Measurements from ENCODE around the gene PEX5. TPM values are rescaled to one million over a fixed set of nuclear protein-coding genes. Genes with fewer than 3 reads are reported as not detected.
"Not testable (repeated sequence)": the region's sequence is repeated elsewhere in the genome, so short reads cannot be mapped to it uniquely, and the experiment has no call there.

Gene PEX5
- total RNA-seq, 2 experiments from 2014 or later: 26.0 to 27.9 TPM

DNA sequence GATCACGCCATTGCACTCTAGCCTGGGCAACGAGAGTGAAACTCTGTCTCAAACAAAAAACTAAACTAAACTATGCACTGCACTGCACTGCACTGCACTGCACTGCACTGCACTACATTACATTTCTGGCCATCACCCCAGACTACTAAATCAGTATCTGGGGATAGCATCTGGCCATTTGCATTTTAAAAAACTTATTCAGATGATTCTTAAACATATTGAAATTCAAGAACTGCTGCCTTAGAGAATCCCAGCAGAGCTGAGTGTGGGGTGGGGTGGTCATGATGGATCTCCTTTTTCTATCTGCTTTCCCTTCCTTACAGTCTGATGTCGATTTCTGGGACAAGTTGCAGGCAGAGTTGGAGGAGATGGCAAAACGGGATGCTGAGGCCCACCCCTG lies 13.6 kb downstream of the PEX5 start:
- DNase-seq: no peak
- Mint-ChIP-seq H3K4me3 (no peak overlapping the region), H3K36me3 (peaks cover 56% of the 10 kb centered on the region), H3K27me3 (no peaks in the 10 kb centered on the region), H3K4me1 (ENCODE audit: low read depth) (no peaks in the 10 kb centered on the region), H3K27ac (no peak overlapping the region), H3K9me3 (no peaks in the 10 kb centered on the region)
- intact Hi-C loops (cut with micrococcal nuclease): no loop called here
- ChIA-PET POLR2A (no interaction called here), CTCF (no interaction called here)

- DNase-seq: no peak
- ChIA-PET CTCF (interaction anchor here (1.0 kb wide), 1 partner anchor 255 kb away, joined by 4 read pairs; no protein-coding TSS in a partner anchor), POLR2A (no interaction called here)
- Mint-ChIP-seq H3K27me3 (no peaks in the 10 kb centered on the region), H3K9me3 (no peaks in the 10 kb centered on the region), H3K4me1 (ENCODE audit: low read depth) (no peaks in the 10 kb centered on the region), H3K36me3 (peaks cover 76% of the 10 kb centered on the region), H3K4me3 (no peak overlapping the region), H3K27ac (no peak overlapping the region)
- intact Hi-C loops (cut with micrococcal nuclease): no loop called here
Measured at GRCh38 chr12:7205091-7205490, 15.6 kb downstream of the PEX5 start.

- ChIA-PET CTCF (interaction anchor here (0.6 to 1.3 kb wide), 3 partner anchors 13 to 380 kb away, joined by 3 read pairs; no protein-coding TSS in a partner anchor), POLR2A (no interaction called here)
- peaks cover 5% of the 10 kb centered on the region for H3K9me3 Mint-ChIP-seq
- no peaks in the 10 kb centered on the region for H3K4me1 Mint-ChIP-seq (ENCODE audit: low read depth)
- no peak overlapping the region for H3K4me3 Mint-ChIP-seq
- no peak overlapping the region for H3K27ac Mint-ChIP-seq
- intact Hi-C loops (cut with micrococcal nuclease): no loop called here
- H3K36me3 Mint-ChIP-seq: peaks cover 86% of the 10 kb centered on the region
- DNase-seq: no peak
- no peaks in the 10 kb centered on the region for H3K27me3 Mint-ChIP-seq
Measured at GRCh38 chr12:7206691-7207090, 17.2 kb downstream of the PEX5 start.

GRCh38 chr12:7207866-7208625 lies 18.6 kb downstream of the PEX5 start:
- no peak overlapping the region for H3K4me3 Mint-ChIP-seq
- no peaks in the 10 kb centered on the region for H3K4me1 Mint-ChIP-seq (ENCODE audit: low read depth)
- intact Hi-C loops (cut with micrococcal nuclease): no loop called here
- no peak overlapping the region for H3K27ac Mint-ChIP-seq
- H3K36me3 Mint-ChIP-seq: peaks cover 81% of the 10 kb centered on the region
- H3K9me3 Mint-ChIP-seq: peaks cover 11% of the 10 kb centered on the region
- ChIA-PET CTCF (interaction anchor here (1.2 to 1.3 kb wide), 2 partner anchors 12 to 95 kb away, joined by 3 read pairs; no protein-coding TSS in a partner anchor), POLR2A (no interaction called here)
- H3K27me3 Mint-ChIP-seq: no peaks in the 10 kb centered on the region
- DNase-seq: no peak

GRCh38 chr12:7209958-7210357 lies 20.5 kb downstream of the PEX5 start:
- Mint-ChIP-seq H3K4me3 (no peak overlapping the region), H3K27me3 (no peaks in the 10 kb centered on the region), H3K9me3 (peaks cover 14% of the 10 kb centered on the region), H3K4me1 (ENCODE audit: low read depth) (no peaks in the 10 kb centered on the region), H3K36me3 (peaks cover 68% of the 10 kb centered on the region), H3K27ac (no peak overlapping the region)
- intact Hi-C loops (cut with micrococcal nuclease): no loop called here
- no peak for DNase-seq
- ChIA-PET POLR2A (no interaction called here), CTCF (interaction anchor here (1.4 to 1.6 kb wide), 3 partner anchors 21 to 432 kb away, joined by 4 to 7 read pairs (median 4); no protein-coding TSS in a partner anchor)

- peaks cover 14% of the 10 kb centered on the region for H3K9me3 Mint-ChIP-seq
- POLR2A ChIA-PET: no interaction called here
- H3K27ac Mint-ChIP-seq: no peak overlapping the region
- no peak overlapping the region for H3K4me3 Mint-ChIP-seq
- intact Hi-C loops (cut with micrococcal nuclease): no loop called here
- DNase-seq: no peak
- H3K4me1 Mint-ChIP-seq (ENCODE audit: low read depth): no peaks in the 10 kb centered on the region
- peaks cover 62% of the 10 kb centered on the region for H3K36me3 Mint-ChIP-seq
- H3K27me3 Mint-ChIP-seq: no peaks in the 10 kb centered on the region
- CTCF ChIA-PET: interaction anchor here (1.4 to 1.6 kb wide), 3 partner anchors 22 to 431 kb away, joined by 4 to 7 read pairs (median 4); no protein-coding TSS in a partner anchor
Measured at GRCh38 chr12:7210642-7211151, 21.2 kb downstream of the PEX5 start.

DNA sequence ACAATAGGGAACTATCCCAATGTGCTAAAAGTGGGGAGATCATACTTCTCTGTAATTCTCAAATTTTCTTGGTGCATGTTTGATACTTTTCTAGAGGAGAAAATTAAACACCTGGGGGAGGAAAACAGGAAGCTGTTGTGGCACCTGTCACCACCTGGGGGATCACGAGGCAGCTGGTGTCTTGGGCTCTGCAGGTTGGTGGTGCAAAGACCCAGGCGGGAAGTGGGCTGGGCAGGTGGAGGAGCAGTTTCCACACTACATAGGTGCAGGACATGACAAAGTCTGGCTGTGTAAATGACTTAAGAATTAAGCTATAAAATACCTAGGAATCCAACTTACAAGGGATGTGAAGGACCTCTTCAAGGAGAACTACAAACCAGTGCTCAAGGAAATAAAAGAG lies 23.2 kb downstream of the PEX5 start:
- no peak overlapping the region for H3K4me3 Mint-ChIP-seq
- no peak overlapping the region for H3K27ac Mint-ChIP-seq
- DNase-seq: no peak
- no peaks in the 10 kb centered on the region for H3K27me3 Mint-ChIP-seq
- CTCF ChIA-PET: interaction anchor here (0.7 kb wide), 1 partner anchor 425 kb away, joined by 3 read pairs; no protein-coding TSS in a partner anchor
- H3K4me1 Mint-ChIP-seq (ENCODE audit: low read depth): no peaks in the 10 kb centered on the region
- POLR2A ChIA-PET: no interaction called here
- peaks cover 48% of the 10 kb centered on the region for H3K36me3 Mint-ChIP-seq
- peaks cover 14% of the 10 kb centered on the region for H3K9me3 Mint-ChIP-seq
- intact Hi-C loops (cut with micrococcal nuclease): no loop called here

DNA sequence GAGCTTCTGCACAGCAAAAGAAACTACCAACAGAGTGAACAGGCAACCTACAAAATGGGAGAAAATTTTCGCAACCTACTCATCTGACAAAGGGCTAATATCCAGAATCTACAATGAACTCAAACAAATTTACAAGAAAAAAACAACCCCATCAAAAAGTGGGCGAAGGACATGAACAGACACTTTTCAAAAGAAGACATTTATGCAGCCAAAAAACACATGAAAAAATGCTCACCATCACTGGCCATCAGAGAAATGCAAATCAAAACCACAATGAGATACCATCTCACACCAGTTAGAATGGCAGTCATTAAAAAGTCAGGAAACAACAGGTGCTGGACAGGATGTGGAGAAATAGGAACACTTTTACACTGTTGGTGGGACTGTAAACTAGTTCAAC lies 24.3 kb downstream of the PEX5 start:
- Mint-ChIP-seq H3K36me3 (peaks cover 38% of the 10 kb centered on the region), H3K9me3 (peaks cover 14% of the 10 kb centered on the region)
- intact Hi-C loops (cut with micrococcal nuclease); H3K4me3 Mint-ChIP-seq; H3K4me1 Mint-ChIP-seq (ENCODE audit: low read depth); H3K27me3 Mint-ChIP-seq; H3K27ac Mint-ChIP-seq; CTCF ChIA-PET; POLR2A ChIA-PET; DNase-seq: not testable (repeated sequence)

DNA sequence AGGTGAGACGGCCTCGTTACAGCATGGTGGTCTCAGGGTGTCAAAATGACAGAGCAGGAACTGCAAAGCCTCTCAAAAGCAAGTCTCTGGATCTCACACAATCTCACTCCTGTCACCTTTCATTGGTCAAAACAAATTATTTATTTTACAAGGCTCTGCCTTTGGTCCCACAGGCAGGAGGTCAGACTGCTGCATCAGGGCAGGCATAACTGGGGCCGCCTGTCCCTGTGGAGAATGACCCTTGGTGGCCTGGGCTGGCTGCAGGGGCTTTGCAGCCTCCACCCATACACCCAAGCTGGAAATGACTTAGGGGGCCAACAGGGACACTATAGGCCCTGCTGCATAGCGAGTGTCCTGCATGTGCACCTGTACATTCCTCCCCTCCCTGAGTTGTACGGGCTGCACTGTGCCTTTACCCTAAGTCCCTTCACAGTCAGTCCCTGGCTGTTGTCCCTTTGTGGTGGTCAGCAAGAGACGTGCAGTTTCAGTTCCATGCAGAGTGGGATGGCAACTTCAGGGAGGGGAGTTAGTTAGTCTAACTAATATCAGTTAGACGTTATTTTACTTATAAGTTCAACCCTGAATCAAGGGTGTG lies 28.1 kb downstream of the PEX5 start:
- no peak overlapping the region for H3K27ac Mint-ChIP-seq
- no peak for DNase-seq
- peaks cover 7% of the 10 kb centered on the region for H3K9me3 Mint-ChIP-seq
- no peak overlapping the region for H3K4me3 Mint-ChIP-seq
- no peaks in the 10 kb centered on the region for H3K4me1 Mint-ChIP-seq (ENCODE audit: low read depth)
- ChIA-PET POLR2A (no interaction called here), CTCF (no interaction called here)
- no peaks in the 10 kb centered on the region for H3K27me3 Mint-ChIP-seq
- intact Hi-C loops (cut with micrococcal nuclease): no loop called here
- H3K36me3 Mint-ChIP-seq: peaks cover 4% of the 10 kb centered on the region

DNA sequence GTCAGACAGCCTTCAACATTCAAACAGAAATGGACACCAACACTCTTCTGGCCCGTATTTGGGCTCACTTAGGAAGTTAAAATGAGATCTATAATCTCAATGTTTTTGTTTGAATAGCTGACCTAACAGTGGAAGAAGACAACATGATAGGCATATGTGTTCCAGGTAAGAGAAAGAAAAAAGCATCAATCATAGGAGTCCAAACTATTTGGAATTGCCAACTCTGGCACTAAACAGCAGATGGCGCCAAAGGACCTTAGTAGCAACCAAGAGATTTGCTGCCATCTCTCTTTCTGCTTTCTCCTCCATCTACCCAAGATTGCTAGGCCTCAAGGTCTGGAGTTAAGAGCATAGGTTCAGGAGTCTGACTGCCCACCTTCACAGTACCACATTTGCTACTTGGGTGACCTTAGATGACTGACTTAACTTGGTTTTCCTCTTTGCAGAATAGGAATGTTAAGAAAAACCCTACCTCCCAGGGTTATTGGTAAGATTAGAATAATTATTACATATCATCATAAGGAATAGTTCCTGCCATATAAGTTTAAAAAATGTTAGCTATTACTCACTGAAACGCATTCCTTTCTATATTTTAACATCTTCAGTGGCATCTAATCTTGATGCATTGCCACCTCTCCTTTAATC lies 30.2 kb downstream of the PEX5 start:
- Mint-ChIP-seq H3K9me3 (peaks cover 2% of the 10 kb centered on the region), H3K27me3 (no peaks in the 10 kb centered on the region), H3K4me1 (ENCODE audit: low read depth) (no peaks in the 10 kb centered on the region), H3K27ac (no peak overlapping the region), H3K4me3 (no peak overlapping the region), H3K36me3 (no peaks in the 10 kb centered on the region)
- ChIA-PET CTCF (interaction anchor here (0.7 to 6.2 kb wide), 11 partner anchors 13 to 589 kb away, joined by 3 to 57 read pairs (median 4); no protein-coding TSS in a partner anchor), POLR2A (no interaction called here)
- DNase-seq: peak; percentile 77
- intact Hi-C loops (cut with micrococcal nuclease): loop anchor here (1.0 kb wide), 2 partner anchors 241 to 419 kb away; no protein-coding TSS in a partner anchor

DNA sequence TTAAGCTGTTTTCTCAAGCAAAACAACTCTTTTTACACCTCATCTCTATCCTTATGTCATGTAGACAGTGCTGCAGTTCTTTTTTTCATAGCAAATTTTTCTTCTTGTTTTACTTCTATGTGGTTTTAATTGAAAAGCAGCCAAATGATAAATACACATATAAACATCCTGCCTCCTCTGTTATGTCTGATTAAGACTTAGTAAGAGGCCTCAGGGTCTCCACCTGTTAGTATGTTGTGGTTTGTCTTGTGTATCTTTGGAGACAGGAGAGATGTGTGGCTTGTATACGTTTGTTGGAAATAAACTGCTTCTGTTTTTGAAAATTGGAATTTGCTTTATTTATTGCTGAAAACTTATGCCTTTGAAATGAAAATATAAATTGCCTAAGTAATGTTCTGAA lies 32.0 kb downstream of the PEX5 start:
- Mint-ChIP-seq H3K36me3 (no peaks in the 10 kb centered on the region), H3K9me3 (peaks cover 2% of the 10 kb centered on the region), H3K27ac (no peak overlapping the region), H3K4me3 (no peak overlapping the region), H3K4me1 (ENCODE audit: low read depth) (no peaks in the 10 kb centered on the region), H3K27me3 (no peaks in the 10 kb centered on the region)
- no peak for DNase-seq
- CTCF ChIA-PET: interaction anchor here (2.4 to 6.2 kb wide), 3 partner anchors 239 to 419 kb away, joined by 6 to 57 read pairs (median 23); no protein-coding TSS in a partner anchor
- POLR2A ChIA-PET: no interaction called here
- intact Hi-C loops (cut with micrococcal nuclease): no loop called here

DNA sequence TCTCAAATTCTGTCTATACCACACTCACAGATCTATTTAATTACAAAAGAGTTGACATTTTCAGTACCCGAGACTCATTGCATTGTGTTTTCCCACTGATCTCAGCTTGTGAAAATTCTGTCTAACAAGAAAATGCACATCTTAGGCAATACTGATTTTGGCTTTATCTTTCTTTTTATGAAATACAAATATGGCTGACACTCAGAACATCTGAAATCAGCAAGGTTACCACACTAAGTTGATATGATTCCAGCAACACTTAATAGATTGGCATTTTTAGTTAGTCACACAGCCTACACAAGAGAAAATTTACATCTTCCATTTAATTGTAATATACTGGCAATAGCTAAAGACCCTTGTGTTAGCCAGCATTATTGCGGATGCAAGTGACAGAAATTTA lies 40.3 kb downstream of the PEX5 start:
- ChIA-PET CTCF (no interaction called here), POLR2A (no interaction called here)
- Mint-ChIP-seq H3K36me3 (no peaks in the 10 kb centered on the region), H3K27me3 (peaks cover 16% of the 10 kb centered on the region), H3K4me1 (ENCODE audit: low read depth) (no peaks in the 10 kb centered on the region), H3K27ac (no peak overlapping the region), H3K4me3 (no peak overlapping the region), H3K9me3 (peaks cover 6% of the 10 kb centered on the region)
- DNase-seq: no peak
- intact Hi-C loops (cut with micrococcal nuclease): no loop called here
